GM21786 (cell line): ENCODE measurements around the gene LRRC4C.
A peak's percentile ranks its signal among the peaks of the same experiment; 100 is the strongest.

Experiments used
- ATAC-seq: cut with Tn5 transposase; IDR thresholded peaks from one replicate; pipeline ENCODE4 v1.9.1; 2021; ENCODE audit not compliant: unreplicated experiment

LRRC4C gene

DNA sequence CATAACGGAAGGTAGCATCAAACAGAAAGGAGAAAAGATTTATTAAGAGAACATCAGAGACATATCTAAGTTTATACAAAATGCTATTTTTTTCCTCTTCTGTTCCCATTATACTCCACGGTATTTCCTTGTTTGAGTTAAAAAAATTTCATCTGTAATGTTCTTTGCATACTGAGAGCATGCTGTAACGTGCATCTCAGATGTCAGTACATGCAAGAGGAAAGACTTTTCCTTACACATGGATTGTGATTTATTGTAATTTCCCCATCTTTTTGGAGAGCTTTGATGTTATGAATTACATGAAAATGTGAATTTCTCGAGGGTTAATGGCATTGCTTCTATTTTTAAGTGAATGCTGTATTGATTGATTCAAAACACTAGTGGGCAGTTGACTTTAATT lies 1164.0 kb downstream of the LRRC4C start:
- no peak for ATAC-seq

DNA sequence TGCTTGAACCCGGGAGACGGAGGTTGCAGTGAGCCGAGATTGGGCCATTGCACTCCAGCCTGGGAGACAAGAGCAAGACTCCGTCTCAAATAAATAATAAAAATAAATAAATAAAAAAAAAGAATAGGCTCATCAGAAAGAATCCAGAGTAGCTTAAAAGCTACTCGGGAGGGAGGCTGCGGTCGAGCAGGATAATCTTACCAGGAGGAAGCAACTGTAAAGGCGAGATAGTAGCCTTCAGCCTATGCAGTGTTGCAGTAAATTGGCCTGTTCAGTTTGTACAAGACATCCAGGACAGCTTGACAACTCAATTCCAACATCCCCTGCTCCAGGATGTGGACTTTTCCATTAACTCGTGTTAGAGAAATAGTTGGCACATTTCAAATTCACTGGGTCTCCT lies 1164.7 kb downstream of the LRRC4C start:
- ATAC-seq, result no peak

DNA sequence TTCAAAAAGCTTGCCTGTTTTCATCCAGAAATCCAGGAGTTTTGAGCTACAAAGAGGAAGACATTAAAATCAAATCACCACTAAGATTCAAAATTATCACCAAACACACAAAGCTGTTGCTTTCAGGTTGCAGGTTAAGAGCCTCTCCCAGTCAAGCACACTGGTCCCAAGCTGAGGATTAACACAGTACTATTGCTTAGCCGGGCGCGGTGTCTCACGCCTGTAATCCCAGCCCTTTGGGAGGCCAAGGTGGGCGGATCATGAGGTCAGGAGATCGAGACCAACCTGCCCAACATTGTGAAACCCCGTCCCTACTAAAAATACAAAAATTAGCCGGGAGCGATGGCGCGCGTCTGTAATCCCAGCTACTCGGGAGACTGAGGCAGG lies 1165.1 kb downstream of the LRRC4C start:
- peak; percentile 13 for ATAC-seq

DNA sequence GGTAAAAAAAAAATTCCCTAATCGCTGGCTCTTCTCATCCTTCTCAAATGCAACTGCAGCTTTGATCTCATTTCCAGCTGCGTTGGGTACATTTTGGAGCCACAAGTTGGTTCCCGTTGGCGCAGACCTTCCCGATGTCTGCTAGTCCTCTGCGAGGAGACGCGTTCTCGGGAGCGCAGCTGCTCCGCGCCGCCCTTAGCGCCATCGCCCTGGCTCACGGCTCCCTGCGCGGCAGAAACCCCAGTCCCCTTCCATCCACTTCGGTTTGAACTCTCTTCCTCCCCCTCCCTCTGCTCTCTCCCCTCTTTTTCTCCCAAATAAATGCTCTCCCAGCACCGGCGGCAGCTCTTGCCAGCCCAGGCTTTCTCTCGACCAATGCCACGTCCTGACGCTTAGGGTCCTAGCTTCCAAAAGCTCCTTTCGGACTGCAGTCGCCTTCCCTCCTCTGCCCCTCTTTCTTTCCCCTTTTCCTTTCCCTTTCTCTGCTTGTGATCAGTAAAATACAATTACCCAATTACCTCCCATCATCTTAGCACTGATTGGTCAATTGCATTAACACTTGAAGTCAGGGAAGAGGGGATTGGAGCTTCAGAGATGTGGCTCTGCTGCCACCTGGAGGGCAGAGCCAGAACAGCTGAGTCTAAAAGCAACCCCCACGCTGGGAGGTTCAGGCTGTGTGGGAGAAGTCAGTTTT lies 1165.7 kb downstream of the LRRC4C start:
- peak; percentile 90 for ATAC-seq

DNA sequence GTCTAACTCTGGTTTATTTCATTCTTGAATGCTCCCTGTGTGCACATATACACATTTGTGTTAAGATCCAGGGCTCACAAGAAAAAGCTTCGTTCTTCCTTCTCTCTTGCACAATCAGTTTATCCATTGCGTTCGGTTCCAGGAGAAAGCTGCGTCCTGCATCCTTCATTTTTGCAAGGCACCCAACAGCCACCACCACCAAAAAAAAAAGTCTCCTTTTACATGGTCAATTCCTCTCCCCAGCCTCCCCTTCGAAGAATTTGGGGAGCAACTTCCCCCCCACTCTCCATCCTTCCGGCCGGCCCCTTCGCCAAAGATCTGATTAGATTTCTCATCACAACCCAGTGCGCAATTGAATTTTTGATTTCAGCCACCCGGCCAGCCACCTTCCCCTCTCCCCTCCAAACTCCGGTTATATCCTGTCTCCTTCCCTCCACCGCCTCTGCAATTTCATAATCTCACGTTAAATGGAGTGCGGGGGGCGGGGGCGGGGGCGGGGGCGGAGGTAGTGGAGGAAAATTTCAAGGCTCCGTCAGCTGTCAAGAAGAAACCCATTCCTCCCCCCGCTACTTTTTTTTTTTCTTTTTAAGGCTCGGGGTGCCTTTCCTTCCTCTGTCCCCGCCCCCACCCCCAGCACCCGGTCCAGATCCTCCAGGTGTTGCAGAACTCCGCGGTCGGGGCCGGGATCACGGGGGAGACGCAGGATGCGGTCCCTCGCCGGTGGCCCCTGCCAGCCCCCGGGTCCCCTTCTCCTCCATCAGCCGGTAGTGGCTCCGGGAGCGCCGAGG lies 1166.5 kb downstream of the LRRC4C start:
- ATAC-seq, result no peak

DNA sequence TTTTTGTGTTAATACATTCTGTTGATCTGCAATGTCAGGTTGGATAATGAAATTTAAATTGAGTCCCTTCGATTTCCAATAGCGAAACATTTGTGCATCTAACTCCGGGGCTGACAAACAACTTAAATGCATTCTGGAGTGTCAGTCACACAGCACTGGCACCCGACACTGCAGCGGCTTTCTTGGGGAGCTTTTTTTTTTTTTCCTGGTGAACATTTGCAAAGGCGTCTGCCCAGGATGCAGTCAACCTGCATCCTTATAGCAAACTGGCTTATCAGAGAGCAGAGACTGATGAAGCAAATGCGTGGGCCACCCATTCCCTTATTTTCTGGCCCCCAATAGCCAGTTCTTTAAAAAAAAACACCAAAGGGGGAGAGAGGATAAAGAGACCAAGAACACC lies 1167.7 kb downstream of the LRRC4C start:
- ATAC-seq, result no peak

DNA sequence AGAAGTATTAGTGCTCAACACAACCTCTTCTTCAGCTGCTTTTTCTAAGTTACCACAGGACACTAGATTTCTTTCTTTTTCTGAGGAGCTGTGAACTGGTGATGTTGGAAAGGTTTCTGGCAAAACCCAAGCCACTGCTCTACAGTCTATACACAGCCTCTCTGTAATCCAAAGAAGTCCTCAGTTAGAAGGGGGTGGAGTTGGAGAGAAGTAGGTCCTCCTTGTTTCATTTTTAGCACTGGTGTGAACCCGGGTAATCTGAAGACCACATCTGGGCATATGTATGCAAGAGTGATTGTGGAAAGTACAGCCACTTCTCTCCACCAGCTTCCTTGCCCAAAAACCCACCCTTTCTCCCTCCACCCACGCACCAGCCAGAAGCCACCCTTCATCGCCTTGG lies 1168.1 kb downstream of the LRRC4C start:
- ATAC-seq, result no peak

DNA sequence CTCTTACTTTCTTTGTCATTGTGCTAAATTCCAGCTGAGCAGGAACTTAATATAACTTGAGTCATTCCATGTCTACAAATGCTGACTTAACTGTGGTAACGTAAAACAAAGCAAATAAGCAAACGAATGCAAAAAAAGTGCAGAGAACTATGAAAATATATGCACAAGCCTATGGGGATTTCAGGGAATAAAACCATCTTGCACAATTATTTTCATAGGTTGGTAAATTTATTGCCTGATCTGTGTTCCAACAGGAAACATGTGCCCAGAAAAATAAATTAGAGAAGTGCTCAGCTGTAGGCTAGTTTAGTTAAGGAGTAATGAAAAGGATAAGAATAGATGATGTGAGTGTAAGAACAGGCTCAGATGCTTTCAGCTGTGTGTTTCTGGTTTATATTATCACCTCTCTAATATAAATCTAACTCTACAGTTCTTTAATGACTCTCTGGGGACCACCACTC lies 1169.3 kb downstream of the LRRC4C start:
- ATAC-seq, result no peak

DNA sequence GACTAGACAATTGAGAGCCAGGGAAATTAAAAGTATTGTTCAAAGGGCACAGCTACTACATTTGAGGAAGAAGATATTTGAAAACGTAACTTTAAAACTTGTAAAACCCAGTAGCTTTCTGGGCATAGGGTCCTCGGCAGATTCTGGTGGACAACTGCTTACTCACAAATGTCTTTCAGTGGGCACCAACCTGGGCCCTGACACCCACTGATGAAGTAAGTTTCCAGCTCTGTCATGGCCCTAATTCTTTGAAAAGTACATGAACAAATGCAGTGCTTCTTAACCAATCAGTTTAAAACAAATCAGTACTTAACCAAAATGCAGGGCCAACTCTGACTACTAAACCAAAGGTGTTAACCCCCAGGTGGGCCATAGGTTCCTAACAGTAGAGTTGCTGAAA lies 1170.1 kb downstream of the LRRC4C start:
- no peak for ATAC-seq

DNA sequence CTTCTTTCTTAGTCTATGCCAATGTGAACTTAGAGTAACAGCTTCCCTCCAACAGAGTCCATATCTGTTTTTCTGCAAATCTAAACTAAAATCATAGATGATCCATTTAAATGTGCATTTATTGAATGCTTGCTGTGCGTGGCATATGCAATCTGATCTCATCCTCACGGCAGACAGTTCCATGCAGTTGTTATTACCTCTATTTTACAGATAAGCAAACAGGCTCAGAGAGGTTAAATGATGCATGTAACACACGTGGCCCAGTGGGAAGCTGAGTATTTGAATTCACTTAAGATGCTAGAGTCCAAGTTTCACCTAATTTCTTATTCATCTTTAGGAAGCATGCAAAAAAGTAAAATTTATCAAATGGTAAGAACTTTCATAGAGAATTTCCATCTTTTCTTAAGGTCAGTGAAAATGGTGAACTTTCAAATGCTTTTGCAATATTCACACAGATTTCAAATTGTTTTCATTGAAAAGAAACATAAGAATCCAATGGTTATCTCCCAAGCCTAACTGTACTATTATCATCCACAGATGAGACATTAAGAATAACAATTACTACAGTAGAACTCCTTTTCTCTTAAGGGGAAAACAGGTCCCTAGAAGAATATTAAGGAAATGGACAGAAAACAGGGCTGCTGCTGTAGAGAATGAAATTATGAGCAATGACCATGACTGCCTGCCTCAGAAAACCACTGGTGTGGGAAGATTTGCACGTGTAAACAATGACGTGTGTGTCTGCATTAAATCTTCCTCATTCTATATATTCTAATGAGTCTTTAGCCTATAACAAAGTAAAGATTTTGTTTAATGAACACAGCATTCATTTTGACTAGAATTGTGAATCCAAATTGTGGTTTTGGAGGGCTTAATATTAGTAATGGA lies 1171.3 kb downstream of the LRRC4C start:
- no peak for ATAC-seq

DNA sequence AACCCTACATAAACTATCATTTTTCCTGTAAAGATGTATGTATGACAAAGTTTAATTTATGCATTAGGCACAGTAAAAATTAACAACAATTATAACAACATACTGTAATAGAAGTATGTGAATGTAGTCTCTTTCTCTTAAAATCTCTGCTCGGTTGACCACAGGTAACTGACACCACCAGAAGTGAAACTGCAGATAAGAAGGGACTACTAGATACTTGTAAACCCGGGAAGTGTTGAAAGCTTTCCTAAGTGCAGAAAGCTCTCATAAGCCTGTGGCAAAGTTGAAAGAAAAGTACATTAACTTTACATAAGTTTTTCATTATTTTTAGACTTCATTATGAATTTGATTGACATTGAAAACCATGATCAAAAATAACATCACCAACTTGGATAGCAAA lies 1173.3 kb downstream of the LRRC4C start:
- ATAC-seq, result no peak

DNA sequence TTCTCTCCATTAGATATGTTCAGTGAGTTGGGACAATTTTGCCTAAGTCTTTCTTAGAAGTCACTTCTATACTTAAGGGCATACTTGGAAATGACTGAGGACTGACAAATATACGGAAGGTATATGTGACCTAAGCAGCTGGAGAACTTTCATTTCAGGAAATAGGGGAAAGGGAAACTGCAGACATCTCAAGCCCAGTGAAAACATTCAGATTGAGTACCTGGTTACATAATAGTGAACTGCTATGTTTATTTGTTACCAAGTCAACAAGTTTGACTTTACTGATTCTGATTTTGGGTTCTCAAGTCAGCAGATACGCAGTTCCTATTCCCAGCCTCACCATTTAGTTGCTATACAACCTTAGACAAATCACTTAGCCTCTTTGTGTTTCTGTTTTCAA lies 1173.9 kb downstream of the LRRC4C start:
- ATAC-seq, result no peak

DNA sequence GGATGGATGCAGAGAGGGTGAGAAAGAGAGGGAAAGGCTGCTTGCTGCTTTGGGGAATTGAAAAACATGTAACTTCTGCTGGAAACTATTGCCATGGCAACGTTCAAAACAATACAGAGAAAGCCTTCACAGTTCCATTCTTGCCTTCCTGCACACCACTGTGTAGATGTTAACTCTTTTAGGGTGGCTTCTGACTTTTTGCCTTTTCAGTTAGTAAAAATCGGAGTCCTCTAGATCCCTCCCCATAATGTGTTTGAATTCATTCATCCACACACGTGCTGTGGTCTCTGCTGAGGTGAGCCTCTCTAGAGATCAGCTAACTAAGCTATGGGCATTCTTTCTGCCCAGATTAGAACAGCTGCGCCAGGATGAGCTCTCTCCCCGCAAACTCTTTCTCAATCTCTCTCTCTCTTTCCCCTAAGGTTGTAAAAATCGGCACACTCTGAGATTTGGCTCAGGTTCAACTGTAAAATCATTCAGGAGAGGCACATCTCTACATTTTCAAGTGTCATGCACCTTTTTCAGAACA lies 1178.3 kb downstream of the LRRC4C start:
- peak; percentile 74 for ATAC-seq

DNA sequence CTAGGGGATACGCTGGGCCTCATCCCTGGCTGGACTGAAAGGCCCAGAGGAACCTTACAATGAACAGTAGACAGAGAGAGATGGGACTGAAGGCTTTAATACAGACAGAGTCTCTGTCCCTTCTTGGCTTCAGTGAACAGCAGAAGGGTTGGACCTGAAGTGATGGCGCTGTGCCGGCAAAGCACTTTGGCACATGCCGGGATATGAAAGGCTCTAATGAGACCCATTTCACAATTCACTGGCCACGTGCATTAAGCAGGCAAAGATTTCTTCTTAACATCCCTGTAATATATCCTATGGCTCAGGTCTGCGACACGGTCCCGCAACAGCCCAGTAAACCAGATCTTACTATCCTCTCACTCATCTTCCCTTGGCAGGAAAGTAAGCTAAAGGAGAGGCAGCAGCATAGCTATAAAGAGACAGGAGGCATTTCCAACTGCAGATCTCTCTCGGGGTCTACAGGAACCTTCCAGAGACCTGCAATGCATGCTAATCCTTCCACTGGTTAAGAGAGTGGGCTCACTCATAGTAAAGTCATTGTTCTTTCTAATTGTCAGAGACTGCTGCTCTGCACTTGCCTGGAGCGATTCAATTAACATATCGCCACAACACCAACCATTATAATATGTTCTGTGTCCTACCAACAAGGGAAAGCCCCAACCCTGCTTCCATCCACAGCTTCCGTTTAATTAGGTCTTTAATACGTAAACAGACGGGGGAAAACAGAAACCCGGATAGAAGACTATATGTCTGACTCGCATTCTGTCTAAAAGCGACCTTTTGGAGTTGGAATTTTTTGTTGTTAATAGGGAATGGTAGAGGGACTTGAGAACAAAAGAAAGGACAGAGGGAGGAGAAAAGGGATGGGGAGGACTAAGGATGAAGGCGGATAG lies 1179.0 kb downstream of the LRRC4C start:
- ATAC-seq, result peak; percentile 12

DNA sequence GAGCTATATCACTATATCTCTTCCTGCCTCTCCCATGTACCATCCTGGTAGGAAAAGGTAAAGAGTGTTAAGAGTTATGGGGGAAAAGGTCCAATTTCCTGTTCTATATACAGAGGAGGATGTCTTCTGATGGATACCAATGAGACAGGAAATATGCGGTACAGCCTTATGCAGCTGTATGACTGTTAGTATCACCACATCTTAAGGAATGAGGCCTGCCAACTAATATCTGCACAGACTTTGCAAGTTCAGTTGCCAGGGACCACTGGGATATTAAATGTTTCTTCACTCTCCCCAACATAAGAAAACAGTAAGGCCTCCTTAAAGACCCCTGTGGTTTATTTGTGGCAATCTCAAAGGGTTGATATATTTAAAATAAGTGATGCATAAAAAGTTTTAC lies 1182.5 kb downstream of the LRRC4C start:
- ATAC-seq, result no peak

DNA sequence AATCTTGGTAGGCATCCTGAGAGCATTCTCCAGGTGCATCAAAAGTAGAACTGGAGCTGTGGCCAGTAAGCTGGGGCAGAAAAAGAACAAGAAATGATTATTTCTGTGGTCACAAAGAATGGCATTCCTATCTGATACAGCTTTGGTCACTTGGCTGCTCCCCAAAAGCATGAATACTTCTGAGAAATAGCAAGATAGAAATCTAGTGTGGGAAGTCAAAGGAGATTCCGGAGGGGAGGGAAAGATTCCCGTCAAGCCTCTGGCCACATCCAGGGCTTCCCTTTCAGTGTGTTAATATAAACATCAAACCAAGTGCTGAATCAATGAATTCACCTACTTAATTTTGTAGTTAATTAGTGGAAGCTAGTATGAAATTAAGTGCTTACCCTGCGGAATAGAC lies 1185.4 kb downstream of the LRRC4C start:
- ATAC-seq, result no peak

DNA sequence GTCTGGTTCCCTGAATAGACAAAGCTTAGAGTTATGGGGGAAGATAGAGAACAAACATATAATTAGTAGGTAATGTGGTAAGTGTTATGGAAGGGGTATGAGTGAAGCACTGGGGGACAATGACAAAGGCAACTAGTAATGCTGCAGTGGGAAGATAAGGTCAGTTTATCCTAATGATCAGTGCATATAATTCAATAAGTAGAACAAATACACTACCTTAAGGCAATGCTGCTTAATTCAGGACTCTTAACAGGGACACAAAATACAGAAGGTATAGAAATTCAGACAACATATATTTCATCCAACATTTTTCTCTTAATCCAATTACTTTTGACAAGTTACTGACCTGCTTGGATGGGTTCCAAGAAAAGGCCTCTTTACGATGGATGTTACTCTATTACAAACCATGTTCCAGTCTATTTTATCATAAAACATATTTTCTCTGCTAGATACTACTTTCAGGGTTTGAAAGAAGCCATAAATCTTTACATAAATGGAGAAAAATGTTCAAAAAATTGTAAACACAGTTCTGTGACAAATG lies 1186.2 kb downstream of the LRRC4C start:
- ATAC-seq, result no peak

DNA sequence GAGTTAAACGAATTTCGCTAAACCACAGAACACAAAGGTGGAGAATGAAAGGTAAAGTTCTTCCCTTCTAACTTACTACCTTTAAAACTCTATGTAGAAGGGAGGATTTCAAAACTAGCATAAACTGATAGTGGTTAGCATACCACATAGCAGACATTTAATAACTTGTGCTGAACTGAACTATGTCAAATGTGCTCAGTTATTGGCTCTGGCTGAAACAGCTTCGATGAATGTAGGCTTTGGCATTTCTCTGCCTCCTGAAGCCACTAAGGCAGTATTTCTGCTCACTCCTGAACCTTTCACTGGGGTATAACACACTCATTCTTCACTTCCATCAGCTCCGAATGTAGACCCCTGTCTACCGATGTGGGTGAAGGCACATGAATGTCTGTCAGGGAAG lies 1188.1 kb downstream of the LRRC4C start:
- no peak for ATAC-seq

DNA sequence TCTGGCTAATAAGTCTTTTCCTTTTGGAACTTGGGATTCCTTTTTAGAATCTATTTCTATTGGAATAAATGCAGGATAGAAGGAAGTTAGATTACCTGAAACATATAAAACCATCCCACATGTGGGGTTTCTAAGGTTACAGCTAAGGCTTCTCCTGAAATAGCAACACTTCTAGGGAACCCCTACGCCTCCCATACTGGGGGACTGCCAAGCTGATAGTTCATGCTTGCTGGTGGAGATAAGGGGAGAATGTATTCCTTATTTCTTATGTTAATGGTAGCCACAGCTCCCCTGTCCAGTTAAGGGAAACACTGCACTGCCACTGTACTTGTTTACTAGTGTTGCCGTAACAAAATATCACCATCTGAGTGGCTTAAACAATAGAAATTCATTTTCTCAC lies 1189.6 kb downstream of the LRRC4C start:
- no peak for ATAC-seq

DNA sequence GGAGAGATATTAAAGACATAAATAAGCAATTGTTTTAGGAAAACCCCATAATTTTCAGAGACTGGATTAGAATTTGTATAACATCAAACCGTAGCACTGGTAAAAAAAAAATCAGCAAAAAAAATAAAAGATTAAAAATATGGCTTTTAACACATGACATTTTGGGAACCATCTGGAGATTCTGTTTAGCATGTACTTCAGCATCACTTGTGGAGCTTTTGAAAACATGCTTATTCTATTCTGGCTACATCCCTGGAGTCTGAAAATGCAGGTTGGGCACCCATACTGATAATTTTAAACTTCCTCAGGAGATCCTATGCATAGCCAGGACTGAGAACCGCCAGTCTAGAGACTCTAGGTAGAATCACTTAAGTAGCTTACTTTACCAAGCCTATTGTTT lies 1190.9 kb downstream of the LRRC4C start:
- no peak for ATAC-seq
